ENCODE results near the gene ACADL. TPM values are rescaled to one million over a fixed set of nuclear protein-coding genes. Genes with fewer than 3 reads are reported as not detected.

Gene ACADL
- total and polyA plus RNA-seq, 2 of the 13 experiments (the other 11 are each of a cell fraction or from before 2014, with no cell fraction given): not detected

- peak; percentile 87 for TF ChIP-seq RARA (CRISPR knock-in tag; IDR thresholded peaks at IDR 0.05)
- TF ChIP-seq ZNF816 (CRISPR knock-in tag; IDR thresholded peaks at IDR 0.05; ENCODE audit: borderline replicate concordance): no peak
- 0 out of 2 replicates have a peak, but pooled peaks have one; percentile 34 for TF ChIP-seq ZNF878 (CRISPR knock-in tag; IDR thresholded peaks at IDR 0.05)
- TF ChIP-seq HOXA7 (CRISPR knock-in tag; IDR thresholded peaks at IDR 0.05): no peak
- no peak for TF ChIP-seq MTF1 (CRISPR knock-in tag; IDR thresholded peaks at IDR 0.05)
- TF ChIP-seq HNF4A (CRISPR knock-in tag; IDR thresholded peaks at IDR 0.05): peak; percentile 91
- TF ChIP-seq NR1H2 (CRISPR knock-in tag; IDR thresholded peaks at IDR 0.05; ENCODE audit: borderline replicate concordance, low read depth): no peak
- no peak for TF ChIP-seq PHF20 (CRISPR knock-in tag; IDR thresholded peaks at IDR 0.05)
- TF ChIP-seq BCL6 (CRISPR knock-in tag; IDR thresholded peaks at IDR 0.05): 0 out of 2 replicates have a peak, but pooled peaks have one; percentile 14
- TF ChIP-seq SMAD3 (CRISPR knock-in tag; IDR thresholded peaks at IDR 0.05): no peak
- TF ChIP-seq FOXA3 (CRISPR knock-in tag; IDR thresholded peaks at IDR 0.05): 0 out of 2 replicates have a peak, but pooled peaks have one; percentile 33
- no peak for TF ChIP-seq KAT2B (IDR thresholded peaks at IDR 0.05; ENCODE audit: borderline replicate concordance, low read depth, low read length)
- TF ChIP-seq DMAP1 (CRISPR knock-in tag; IDR thresholded peaks at IDR 0.05): no peak
- TF ChIP-seq ZMYM4 (CRISPR knock-in tag; IDR thresholded peaks at IDR 0.05): peak; percentile 60
- 0 out of 2 replicates have a peak, but pooled peaks have one; percentile 54 for TF ChIP-seq NR2F2 (IDR thresholded peaks at IDR 0.05; ENCODE audit: borderline replicate concordance, low read depth)
- no peak for TF ChIP-seq ZBTB1 (CRISPR knock-in tag; IDR thresholded peaks at IDR 0.05; ENCODE audit: borderline replicate concordance)
- peak; percentile 28; the same call in 1 of the 2 replicates for TF ChIP-seq ZBTB34 (CRISPR knock-in tag; IDR thresholded peaks at IDR 0.05)
- no peak for TF ChIP-seq RAD21 (CRISPR knock-in tag; IDR thresholded peaks at IDR 0.05)
- TF ChIP-seq, protein P1, sequence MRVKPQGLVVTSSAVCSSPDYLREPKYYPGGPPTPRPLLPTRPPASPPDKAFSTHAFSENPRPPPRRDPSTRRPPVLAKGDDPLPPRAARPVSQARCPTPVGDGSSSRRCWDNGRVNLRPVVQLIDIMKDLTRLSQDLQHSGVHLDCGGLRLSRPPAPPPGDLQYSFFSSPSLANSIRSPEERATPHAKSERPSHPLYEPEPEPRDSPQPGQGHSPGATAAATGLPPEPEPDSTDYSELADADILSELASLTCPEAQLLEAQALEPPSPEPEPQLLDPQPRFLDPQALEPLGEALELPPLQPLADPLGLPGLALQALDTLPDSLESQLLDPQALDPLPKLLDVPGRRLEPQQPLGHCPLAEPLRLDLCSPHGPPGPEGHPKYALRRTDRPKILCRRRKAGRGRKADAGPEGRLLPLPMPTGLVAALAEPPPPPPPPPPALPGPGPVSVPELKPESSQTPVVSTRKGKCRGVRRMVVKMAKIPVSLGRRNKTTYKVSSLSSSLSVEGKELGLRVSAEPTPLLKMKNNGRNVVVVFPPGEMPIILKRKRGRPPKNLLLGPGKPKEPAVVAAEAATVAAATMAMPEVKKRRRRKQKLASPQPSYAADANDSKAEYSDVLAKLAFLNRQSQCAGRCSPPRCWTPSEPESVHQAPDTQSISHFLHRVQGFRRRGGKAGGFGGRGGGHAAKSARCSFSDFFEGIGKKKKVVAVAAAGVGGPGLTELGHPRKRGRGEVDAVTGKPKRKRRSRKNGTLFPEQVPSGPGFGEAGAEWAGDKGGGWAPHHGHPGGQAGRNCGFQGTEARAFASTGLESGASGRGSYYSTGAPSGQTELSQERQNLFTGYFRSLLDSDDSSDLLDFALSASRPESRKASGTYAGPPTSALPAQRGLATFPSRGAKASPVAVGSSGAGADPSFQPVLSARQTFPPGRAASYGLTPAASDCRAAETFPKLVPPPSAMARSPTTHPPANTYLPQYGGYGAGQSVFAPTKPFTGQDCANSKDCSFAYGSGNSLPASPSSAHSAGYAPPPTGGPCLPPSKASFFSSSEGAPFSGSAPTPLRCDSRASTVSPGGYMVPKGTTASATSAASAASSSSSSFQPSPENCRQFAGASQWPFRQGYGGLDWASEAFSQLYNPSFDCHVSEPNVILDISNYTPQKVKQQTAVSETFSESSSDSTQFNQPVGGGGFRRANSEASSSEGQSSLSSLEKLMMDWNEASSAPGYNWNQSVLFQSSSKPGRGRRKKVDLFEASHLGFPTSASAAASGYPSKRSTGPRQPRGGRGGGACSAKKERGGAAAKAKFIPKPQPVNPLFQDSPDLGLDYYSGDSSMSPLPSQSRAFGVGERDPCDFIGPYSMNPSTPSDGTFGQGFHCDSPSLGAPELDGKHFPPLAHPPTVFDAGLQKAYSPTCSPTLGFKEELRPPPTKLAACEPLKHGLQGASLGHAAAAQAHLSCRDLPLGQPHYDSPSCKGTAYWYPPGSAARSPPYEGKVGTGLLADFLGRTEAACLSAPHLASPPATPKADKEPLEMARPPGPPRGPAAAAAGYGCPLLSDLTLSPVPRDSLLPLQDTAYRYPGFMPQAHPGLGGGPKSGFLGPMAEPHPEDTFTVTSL (CRISPR knock-in tag; IDR thresholded peaks at IDR 0.05; ENCODE audit: borderline replicate concordance): peak; percentile 50; the same call in 1 of the 2 replicates
- no peak for TF ChIP-seq POLR2AphosphoS5 (IDR thresholded peaks at IDR 0.05; ENCODE audit: low read depth, low read length)
- TF ChIP-seq RAD51 (IDR thresholded peaks at IDR 0.05; ENCODE audit: borderline replicate concordance): no peak
- no peak for TF ChIP-seq MEIS1 (CRISPR knock-in tag; IDR thresholded peaks at IDR 0.05; ENCODE audit: borderline replicate concordance)
- TF ChIP-seq, protein P2, sequence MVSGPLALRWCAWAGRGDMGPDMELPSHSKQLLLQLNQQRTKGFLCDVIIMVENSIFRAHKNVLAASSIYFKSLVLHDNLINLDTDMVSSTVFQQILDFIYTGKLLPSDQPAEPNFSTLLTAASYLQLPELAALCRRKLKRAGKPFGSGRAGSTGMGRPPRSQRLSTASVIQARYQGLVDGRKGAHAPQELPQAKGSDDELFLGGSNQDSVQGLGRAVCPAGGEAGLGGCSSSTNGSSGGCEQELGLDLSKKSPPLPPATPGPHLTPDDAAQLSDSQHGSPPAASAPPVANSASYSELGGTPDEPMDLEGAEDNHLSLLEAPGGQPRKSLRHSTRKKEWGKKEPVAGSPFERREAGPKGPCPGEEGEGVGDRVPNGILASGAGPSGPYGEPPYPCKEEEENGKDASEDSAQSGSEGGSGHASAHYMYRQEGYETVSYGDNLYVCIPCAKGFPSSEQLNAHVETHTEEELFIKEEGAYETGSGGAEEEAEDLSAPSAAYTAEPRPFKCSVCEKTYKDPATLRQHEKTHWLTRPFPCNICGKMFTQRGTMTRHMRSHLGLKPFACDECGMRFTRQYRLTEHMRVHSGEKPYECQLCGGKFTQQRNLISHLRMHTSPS (CRISPR knock-in tag; IDR thresholded peaks at IDR 0.05; ENCODE audit: low read depth): no peak
Observed at GRCh38 chr2:210227290-210228088, 2.2 kb upstream of the ACADL start (continued).

Measured in HepG2 (cell line).